GM23248 (cell line): ENCODE data around the gene RNF149. TPM values are rescaled to one million over a fixed set of nuclear protein-coding genes. Genes with fewer than 3 reads are reported as not detected.

ENCODE experiments used
- DNase-seq: peaks from one replicate; pipeline ENCODE4 v3.0.0-alpha.2; 2015
- H2AFZ ChIP-seq: fragments of 200-600 bp; sonication (generic); 2 replicates; pipeline ENCODE4 v1.6.1; 2016; ENCODE audit warnings: antibody characterized with exemption
- H3F3A ChIP-seq: fragments of 200-600 bp; sonication (generic); 2 replicates; pipeline ENCODE4 v1.6.1; 2016; ENCODE audit warnings: mild to moderate bottlenecking, antibody characterized with exemption, mixed run types; ENCODE audit not compliant: insufficient read depth
- H3K27ac ChIP-seq: fragments of 200-600 bp; sonication (generic); 2 replicates; pipeline ENCODE4 v1.5.1; 2016; ENCODE audit warnings: mild to moderate bottlenecking
- H3K27me3 ChIP-seq: fragments of 200-600 bp; sonication (generic); replicated peaks from 2 replicates; pipeline ENCODE4 v1.6.1; 2016; ENCODE audit warnings: mild to moderate bottlenecking; ENCODE audit not compliant: insufficient read depth
- H3K36me3 ChIP-seq: fragments of 200-600 bp; sonication (generic); 2 replicates; pipeline ENCODE4 v1.6.1; 2016; ENCODE audit warnings: low read depth, mild to moderate bottlenecking
- H3K4me1 ChIP-seq: fragments of 200-600 bp; sonication (generic); 2 replicates; pipeline ENCODE4 v1.6.1; 2016; ENCODE audit warnings: mild to moderate bottlenecking; ENCODE audit not compliant: insufficient read depth
- H3K4me2 ChIP-seq: fragments of 200-600 bp; sonication (generic); one replicate; pipeline ENCODE4 v1.6.1; 2016; ENCODE audit warnings: mild to moderate bottlenecking; ENCODE audit not compliant: unreplicated experiment
- H3K4me3 ChIP-seq: fragments of 200-600 bp; sonication (generic); 2 replicates; pipeline ENCODE4 v1.5.1; 2016; ENCODE audit warnings: mild to moderate bottlenecking
- H3K79me2 ChIP-seq: fragments of 200-600 bp; sonication (generic); 2 replicates; pipeline ENCODE4 v1.6.1; 2016; ENCODE audit warnings: mild to moderate bottlenecking; ENCODE audit not compliant: insufficient read depth
- H3K9ac ChIP-seq: fragments of 200-600 bp; sonication (generic); 2 replicates; pipeline ENCODE4 v1.6.1; 2016; ENCODE audit warnings: mild to moderate bottlenecking
- H3K9me2 ChIP-seq: fragments of 200-600 bp; sonication (generic); 2 replicates; pipeline ENCODE4 v1.6.1; 2016; ENCODE audit warnings: mixed run types, mild to moderate bottlenecking, moderate library complexity; ENCODE audit not compliant: insufficient read depth
- H3K9me3 ChIP-seq: fragments of 200-600 bp; sonication (generic); one replicate; pipeline ENCODE4 v1.6.1; 2017; ENCODE audit warnings: low read depth
- H4K20me1 ChIP-seq: fragments of 200-600 bp; sonication (generic); 2 replicates; pipeline ENCODE4 v1.6.0; 2016; ENCODE audit not compliant: insufficient read depth
- EZH2 ChIP-seq: fragments of 200-600 bp; sonication (generic); IDR thresholded peaks from 2 replicates; pipeline ENCODE4 v1.6.1; 2018; ENCODE audit warnings: antibody characterized with exemption, mild to moderate bottlenecking; ENCODE audit not compliant: insufficient read depth, poor library complexity, severe bottlenecking
- EZH2phosphoT487 ChIP-seq: fragments of 200-600 bp; sonication (generic); IDR thresholded peaks from 2 replicates; pipeline ENCODE4 v1.6.1; 2018; ENCODE audit warnings: antibody characterized with exemption, moderate library complexity, mild to moderate bottlenecking, low read depth; ENCODE audit not compliant: insufficient read depth
- WGBS, 2 experiments: methylation state at CpG; one replicate each; pipeline ENCODE4 v1.1.6; 2015 to 2017; ENCODE audit warnings: low lambda C conversion rate in 2 of 2, low coverage in 1 of 2; ENCODE audit errors: missing lambda C conversion rate in 2 of 2; 5-methylcytosine and 5-hydroxymethylcytosine counted together
- in situ Hi-C: fragments of 300-500 bp; cut with MboI; formaldehyde crosslinking; loops from 2 replicates; pipeline ENCODE4 v1.15.0; 2020
- polyA plus RNA-seq: library from polyadenylated mRNA; unstranded; fragments of >200 nt; fragmentation: Nextera tagmentation; extraction: Ambion mirVana; gene quantifications from 2 replicates; pipeline ENCODE4 v1.2.1, GENCODE V29; 2016
- total RNA-seq: library from RNA; depleted of rRNA; stranded (reverse); fragments of >200 nt; shearing (Covaris generic); gene quantifications from 2 replicates; pipeline ENCODE4 v1.2.3, GENCODE V29; 2014

RNF149 gene
- total and polyA plus RNA-seq, 2 experiments from 2014 or later, result 51.9 to 58.1 TPM

DNA sequence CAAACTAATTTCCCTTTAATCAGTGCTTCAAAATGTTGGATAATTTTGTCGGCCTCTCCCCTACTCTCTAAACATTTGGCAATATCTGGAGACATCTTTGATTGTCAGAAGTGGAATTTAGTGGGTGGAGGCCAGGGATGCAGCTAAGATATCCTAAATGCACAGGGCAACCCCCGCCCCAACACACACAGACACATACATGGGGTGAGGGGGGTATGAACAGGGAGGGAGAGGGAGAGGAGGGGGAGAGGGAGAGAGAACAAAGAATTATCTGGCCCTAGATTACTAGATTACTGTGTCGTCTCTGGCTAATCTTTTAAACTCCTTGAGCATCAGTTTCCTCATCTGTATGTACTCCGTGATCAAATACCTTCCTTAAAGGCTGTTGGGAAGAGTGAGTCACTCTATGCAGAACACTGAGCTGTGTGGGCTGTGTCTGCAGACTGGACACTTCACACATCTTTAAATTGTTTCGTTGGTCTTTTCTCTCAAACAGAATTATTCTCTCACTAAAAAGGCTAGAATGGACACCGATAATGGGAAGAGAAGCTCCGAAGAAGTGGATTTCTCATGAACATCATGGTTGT lies 2.9 kb downstream of the RNF149 start:
- TF ChIP-seq EZH2 (no peak), EZH2phosphoT487 (no peak)
- peaks cover 18% of the 10 kb centered on the region; the same call in 1 of the 2 replicates for H4K20me1 ChIP-seq
- peak overlapping the region; percentile 85 for H3K4me3 ChIP-seq
- peaks cover 33% of the 10 kb centered on the region for H3F3A ChIP-seq
- H3K4me1 ChIP-seq, result peaks cover 24% of the 10 kb centered on the region
- H3K27ac ChIP-seq, result peak overlapping the region; percentile 95
- H3K79me2 ChIP-seq, result peaks cover 82% of the 10 kb centered on the region
- H3K9me2 ChIP-seq, result no peaks in the 10 kb centered on the region
- peak overlapping the region; percentile 94 for H3K9ac ChIP-seq
- H2AFZ ChIP-seq, result no peak overlapping the region
- H3K27me3 ChIP-seq, result no peaks in the 10 kb centered on the region
- peak overlapping the region; percentile 92 for H3K4me2 ChIP-seq
- WGBS, 2 experiments, result 49 to 53% methylated on average over 7 of the region's 7 CpGs
- H3K36me3 ChIP-seq, result no peaks in the 10 kb centered on the region
- H3K9me3 ChIP-seq, result no peaks in the 10 kb centered on the region
- in situ Hi-C loops, result no loop called here
- DNase-seq, result peak; percentile 90

DNA sequence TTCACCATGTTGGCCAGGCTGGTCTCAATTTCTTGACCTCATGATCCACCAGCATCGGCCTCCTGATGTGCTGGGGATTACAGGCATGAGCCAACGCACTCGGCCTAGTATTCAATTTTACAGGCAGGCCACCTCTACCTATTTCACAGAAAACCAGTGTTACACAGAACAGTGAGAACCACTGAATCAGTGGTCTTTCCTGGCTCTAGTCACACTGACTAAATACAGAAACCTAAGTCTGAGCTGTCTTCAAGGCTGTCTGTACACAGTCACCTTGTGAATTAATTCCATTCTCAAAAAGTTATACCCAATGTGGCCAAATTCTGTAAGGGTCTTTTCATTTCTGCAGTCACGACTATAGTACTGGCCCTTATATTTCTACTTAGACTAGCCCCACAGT lies 3.5 kb downstream of the RNF149 start:
- Histone ChIP-seq H3K4me1 (peaks cover 27% of the 10 kb centered on the region), H3K27ac (peak overlapping the region; percentile 95), H3K36me3 (no peaks in the 10 kb centered on the region), H3F3A (peaks cover 33% of the 10 kb centered on the region), H3K9ac (peak overlapping the region; percentile 94), H3K9me3 (no peaks in the 10 kb centered on the region), H3K9me2 (no peaks in the 10 kb centered on the region), H3K4me2 (peak overlapping the region; percentile 92), H3K4me3 (peak overlapping the region; percentile 85), H4K20me1 (peaks cover 18% of the 10 kb centered on the region; the same call in 1 of the 2 replicates), H3K27me3 (no peaks in the 10 kb centered on the region), H2AFZ (no peak overlapping the region), H3K79me2 (peaks cover 87% of the 10 kb centered on the region)
- in situ Hi-C loops, result no loop called here
- 76 to 77% methylated on average over 4 of the region's 4 CpGs for WGBS, 2 experiments
- no peak for TF ChIP-seq EZH2phosphoT487
- TF ChIP-seq EZH2, result no peak
- peak; percentile 40 for DNase-seq

DNA sequence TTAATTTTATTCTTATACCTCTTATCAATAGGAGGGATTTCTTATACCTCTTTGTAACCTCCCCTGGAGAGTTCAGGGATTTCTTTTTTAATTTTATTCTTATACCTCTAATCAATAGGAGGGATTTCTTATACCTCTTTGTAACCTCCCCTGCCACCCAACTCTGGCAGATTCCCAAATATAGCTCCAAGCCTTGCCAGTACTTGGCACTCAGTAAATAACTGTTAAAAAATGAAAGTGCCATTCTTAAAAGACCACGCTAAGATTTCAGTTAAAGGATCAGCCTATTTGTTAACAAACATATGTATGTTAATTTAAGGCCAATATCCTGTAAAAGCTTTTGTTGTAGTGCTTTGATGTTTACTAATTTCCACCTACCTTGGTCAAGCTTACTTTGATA lies 4.8 kb downstream of the RNF149 start:
- Histone ChIP-seq H3K4me1 (peaks cover 23% of the 10 kb centered on the region; the same call in 1 of the 2 replicates), H3K36me3 (no peaks in the 10 kb centered on the region), H3K27ac (no peak overlapping the region), H3K9me2 (no peaks in the 10 kb centered on the region), H3K9me3 (no peaks in the 10 kb centered on the region), H2AFZ (no peak overlapping the region), H3K79me2 (peaks cover 98% of the 10 kb centered on the region), H3K4me3 (no peak overlapping the region), H4K20me1 (peaks cover 18% of the 10 kb centered on the region; the same call in 1 of the 2 replicates), H3F3A (peaks cover 33% of the 10 kb centered on the region), H3K27me3 (no peaks in the 10 kb centered on the region), H3K4me2 (no peak overlapping the region), H3K9ac (no peak overlapping the region)
- WGBS, 2 experiments, result 98 to 100% methylated on average over 1 of the region's 1 CpG
- no peak for TF ChIP-seq EZH2phosphoT487
- no peak for TF ChIP-seq EZH2
- no peak for DNase-seq
- in situ Hi-C loops, result no loop called here

- Histone ChIP-seq H3K36me3 (no peaks in the 10 kb centered on the region), H3K4me1 (peaks cover 27% of the 10 kb centered on the region; the same call in 1 of the 2 replicates), H3K9ac (no peak overlapping the region), H3K27ac (no peak overlapping the region), H3K9me2 (no peaks in the 10 kb centered on the region), H3K4me2 (no peak overlapping the region), H3K79me2 (peaks cover 98% of the 10 kb centered on the region), H4K20me1 (peaks cover 18% of the 10 kb centered on the region; the same call in 1 of the 2 replicates), H2AFZ (no peak overlapping the region), H3K27me3 (no peaks in the 10 kb centered on the region), H3K4me3 (no peak overlapping the region), H3K9me3 (no peaks in the 10 kb centered on the region), H3F3A (peaks cover 27% of the 10 kb centered on the region)
- in situ Hi-C loops, result no loop called here
- 95 to 96% methylated on average over 4 of the region's 4 CpGs for WGBS, 2 experiments
- no peak for DNase-seq
- no peak for TF ChIP-seq EZH2
- TF ChIP-seq EZH2phosphoT487, result no peak
These were observed 6.5 kb downstream of the RNF149 start for GRCh38 chr2:101302016-101302415.

DNA sequence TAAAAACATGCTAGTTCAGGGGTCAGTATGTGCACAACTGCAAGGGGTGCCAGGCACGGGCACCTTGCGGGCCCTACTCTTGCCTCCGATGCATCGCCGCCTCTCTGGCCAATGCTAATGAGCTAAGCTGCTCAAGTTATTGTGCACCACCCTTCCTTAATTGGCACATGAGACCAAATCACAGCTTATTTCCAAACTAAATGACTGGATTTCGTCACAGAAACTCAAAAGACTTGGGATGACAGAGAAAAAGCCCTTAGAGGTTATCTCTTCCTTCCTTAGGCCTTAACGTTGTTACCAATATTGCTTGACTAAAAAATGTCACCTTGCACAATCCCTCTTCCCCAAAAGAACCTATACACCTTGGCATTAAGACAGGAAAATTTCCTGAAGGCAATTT lies 7.7 kb downstream of the RNF149 start:
- no peaks in the 10 kb centered on the region for H3K27me3 ChIP-seq
- H3K9me3 ChIP-seq, result no peaks in the 10 kb centered on the region
- no peak for DNase-seq
- H3K9ac ChIP-seq, result no peak overlapping the region
- peaks cover 100% of the 10 kb centered on the region for H3K79me2 ChIP-seq
- H2AFZ ChIP-seq, result no peak overlapping the region
- no peak overlapping the region for H3K4me3 ChIP-seq
- no peak for TF ChIP-seq EZH2
- peaks cover 27% of the 10 kb centered on the region for H3F3A ChIP-seq
- in situ Hi-C loops, result no loop called here
- peaks cover 13% of the 10 kb centered on the region; the same call in 1 of the 2 replicates for H4K20me1 ChIP-seq
- no peak overlapping the region for H3K4me2 ChIP-seq
- no peaks in the 10 kb centered on the region for H3K9me2 ChIP-seq
- 58 to 62% methylated on average over 7 of the region's 7 CpGs for WGBS, 2 experiments
- peaks cover 33% of the 10 kb centered on the region for H3K4me1 ChIP-seq
- no peaks in the 10 kb centered on the region for H3K36me3 ChIP-seq
- H3K27ac ChIP-seq, result no peak overlapping the region
